AG04449 (cell line): ENCODE data around the gene MYO5C.

Experiments used
- CTCF ChIA-PET: fragments of 350-600 bp; formaldehyde crosslinking; extraction: SDS; loops from one replicate; lab custom pipeline; 2021; ENCODE audit warnings: antibody characterized with exemption; lab: Yijun Ruan, JAX
- POLR2A ChIA-PET: fragments of 400-600, 350-600 bp; formaldehyde crosslinking; extraction: SDS; loops from one replicate; lab custom pipeline; 2020; ENCODE audit warnings: antibody characterized with exemption, inconsistent platforms; lab: Yijun Ruan, JAX
- DNase-seq: peaks from one replicate; pipeline ENCODE4 v3.0.0-alpha.2; 2010; ENCODE audit warnings: low read depth, low spot score
- H3K4me3 ChIP-seq: 2 replicates; pipeline ENCODE4 v1.5.1; 2011; ENCODE audit warnings: low read depth, mild to moderate bottlenecking, control low read depth, low read length
- TF ChIP-seq, protein P1 (sequence below): IDR thresholded peaks from one replicate; pipeline ENCODE4 v1.5.1; 2011; ENCODE audit warnings: mild to moderate bottlenecking, moderate library complexity, low read length, control low read depth, inconsistent platforms; ENCODE audit not compliant: insufficient read depth; ENCODE audit errors: missing control alignments

MYO5C gene

DNA sequence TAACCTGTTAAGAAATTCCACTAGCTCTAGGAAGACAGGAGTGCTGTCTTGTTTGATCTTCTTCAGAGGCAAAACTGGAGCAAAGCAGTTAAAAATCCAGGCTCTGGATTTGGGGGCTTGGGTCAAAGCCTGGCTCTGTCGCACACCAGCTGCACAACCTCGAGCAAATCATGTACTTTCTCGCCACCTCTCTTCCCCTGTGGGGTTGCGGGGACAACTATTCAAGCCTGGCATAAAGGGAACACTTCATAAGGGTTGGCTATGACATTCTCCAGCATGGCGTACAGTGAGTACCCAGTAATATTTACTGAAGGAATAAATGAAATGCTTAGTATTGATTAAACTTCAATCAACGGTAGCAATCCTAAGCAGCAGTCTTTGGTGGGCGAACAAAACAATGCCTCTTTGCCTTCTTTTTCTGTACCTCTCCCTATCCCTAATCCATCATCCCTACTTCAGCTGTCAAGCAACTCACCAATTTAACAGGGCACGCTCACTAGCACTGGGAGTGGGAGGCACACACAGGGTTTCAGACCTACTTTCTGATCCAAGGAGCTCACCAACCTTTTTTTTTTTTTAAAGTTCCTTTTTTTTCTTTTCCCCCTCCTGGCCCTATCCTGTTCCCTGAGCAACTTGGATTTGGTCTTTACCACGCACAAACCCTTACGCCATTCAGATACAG, 137.4 kb downstream of the MYO5C start:
- DNase-seq: no peak
- TF ChIP-seq, protein P1, sequence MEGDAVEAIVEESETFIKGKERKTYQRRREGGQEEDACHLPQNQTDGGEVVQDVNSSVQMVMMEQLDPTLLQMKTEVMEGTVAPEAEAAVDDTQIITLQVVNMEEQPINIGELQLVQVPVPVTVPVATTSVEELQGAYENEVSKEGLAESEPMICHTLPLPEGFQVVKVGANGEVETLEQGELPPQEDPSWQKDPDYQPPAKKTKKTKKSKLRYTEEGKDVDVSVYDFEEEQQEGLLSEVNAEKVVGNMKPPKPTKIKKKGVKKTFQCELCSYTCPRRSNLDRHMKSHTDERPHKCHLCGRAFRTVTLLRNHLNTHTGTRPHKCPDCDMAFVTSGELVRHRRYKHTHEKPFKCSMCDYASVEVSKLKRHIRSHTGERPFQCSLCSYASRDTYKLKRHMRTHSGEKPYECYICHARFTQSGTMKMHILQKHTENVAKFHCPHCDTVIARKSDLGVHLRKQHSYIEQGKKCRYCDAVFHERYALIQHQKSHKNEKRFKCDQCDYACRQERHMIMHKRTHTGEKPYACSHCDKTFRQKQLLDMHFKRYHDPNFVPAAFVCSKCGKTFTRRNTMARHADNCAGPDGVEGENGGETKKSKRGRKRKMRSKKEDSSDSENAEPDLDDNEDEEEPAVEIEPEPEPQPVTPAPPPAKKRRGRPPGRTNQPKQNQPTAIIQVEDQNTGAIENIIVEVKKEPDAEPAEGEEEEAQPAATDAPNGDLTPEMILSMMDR: no peak
- ChIA-PET POLR2A (no interaction called here), CTCF (interaction anchor here (0.7 to 1.2 kb wide), 4 partner anchors 16 to 69 kb away, joined by 3 to 9 read pairs (median 4); no protein-coding TSS in a partner anchor)
- H3K4me3 ChIP-seq: no peak overlapping the region

DNA sequence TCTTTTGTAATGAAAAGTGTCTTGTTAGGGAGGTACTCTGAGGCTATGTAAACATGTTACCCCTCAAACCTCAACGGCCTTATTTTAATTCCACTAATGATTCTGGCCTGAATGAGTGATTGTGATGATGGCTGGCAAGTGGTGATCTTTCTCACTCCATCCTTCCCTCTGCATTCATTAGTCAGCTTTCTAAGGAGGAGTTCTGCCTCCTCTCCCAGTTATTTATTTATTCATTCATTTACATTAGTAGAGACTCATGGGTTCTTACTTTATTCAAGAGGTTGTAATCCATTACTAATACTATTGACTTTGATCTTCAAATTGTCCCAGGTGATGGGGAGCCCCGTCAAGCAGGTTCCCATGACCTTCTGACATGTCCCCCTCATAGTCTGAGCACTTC, 139.7 kb downstream of the MYO5C start:
- CTCF ChIA-PET: no interaction called here
- no peak for DNase-seq
- no peak overlapping the region for H3K4me3 ChIP-seq
- TF ChIP-seq, protein P1: no peak
- POLR2A ChIA-PET: no interaction called here

DNA sequence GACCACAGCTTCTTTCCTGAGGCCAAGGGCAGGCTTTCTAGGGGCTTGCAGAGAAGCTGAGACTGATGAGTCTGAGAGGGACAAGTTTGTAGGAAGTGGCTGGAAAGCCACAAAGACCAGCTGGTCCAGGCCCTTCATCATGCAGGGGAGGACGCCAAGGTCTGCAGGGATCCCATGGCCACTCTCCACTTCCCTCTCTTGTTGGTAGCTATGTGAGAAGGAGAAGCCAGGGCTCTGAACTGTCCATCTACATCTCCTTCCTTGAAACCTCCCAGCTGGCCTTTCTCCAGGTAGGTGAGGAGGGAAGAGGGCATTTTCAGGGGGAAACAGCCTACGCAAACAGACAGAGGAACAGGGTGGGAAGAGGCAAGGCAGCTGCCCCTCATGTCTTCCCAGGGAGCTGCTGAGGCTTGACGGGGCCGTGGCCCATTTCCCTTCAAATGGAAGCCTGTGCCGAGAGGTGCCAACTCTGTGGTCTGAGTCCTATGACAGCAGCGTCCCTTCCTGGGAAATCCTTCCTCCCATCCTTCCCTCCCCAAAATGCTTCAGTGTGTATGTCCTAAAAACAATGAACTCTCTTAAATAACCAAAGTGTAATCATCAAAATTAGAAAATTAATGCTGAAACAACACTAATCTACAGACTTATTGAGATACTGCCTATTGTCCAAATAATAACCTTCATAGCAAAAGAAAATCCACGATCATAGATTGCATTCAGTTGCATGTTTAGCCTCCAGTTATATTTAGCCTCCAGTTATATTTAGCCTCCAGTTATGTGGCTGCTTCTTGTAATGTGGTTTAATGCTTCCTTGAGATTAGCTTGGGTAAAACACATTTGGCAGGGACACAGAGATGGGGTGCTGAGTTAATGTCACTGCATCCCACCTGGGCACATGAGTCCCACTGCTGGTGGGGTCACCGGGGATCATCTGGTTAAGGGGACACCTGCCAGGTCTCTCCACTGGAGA, 140.4 kb downstream of the MYO5C start:
- DNase-seq: no peak
- POLR2A ChIA-PET: no interaction called here
- CTCF ChIA-PET: interaction anchor here (0.9 to 1.3 kb wide), 2 partner anchors 8 to 16 kb away, joined by 3 read pairs; no protein-coding TSS in a partner anchor

DNA sequence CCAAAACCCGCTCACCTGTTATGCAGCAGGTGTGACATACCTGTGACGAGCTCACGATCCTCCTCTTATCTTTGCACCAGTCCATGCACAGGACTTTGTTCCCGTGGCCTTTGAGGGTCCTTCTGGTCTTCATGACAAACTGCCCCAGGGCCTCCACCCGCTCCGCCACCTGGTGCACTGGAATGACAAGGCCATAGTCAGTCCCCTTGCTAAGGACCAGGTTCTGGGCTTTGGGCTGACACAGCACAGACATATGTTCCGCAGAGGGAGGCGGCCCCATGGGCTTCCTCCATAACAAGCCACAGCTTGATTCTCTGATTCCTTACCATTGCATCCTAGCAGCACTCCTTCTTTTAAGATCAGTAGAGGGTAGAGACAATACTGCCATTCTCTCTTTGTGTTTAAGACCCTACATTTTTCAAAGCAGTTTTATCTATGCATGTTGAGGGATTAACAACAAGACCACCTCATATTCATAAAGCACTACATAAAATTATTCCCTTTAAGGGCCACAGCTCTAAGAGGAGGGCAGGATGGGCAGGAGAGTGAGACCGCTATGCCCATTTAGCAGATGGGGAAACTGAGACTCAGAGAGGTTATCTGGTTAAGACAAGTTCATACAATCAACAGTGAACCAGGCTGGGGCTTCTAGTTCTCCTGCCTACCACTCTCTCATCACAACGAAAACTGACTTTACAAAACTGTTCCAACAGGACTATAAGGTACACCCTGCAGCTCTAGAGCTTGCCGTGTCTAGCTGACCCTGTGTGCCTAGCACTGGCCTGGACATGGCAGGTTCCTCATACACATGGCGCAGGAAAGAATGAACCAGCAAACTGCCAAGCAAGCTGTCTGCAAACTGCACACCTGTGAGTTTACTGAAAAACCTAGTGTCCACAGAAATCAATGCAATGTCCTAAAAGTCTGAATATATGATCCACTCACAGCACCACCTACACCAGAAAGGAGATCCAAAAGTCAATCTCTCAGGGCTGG, 141.4 kb downstream of the MYO5C start:
- no peak overlapping the region for H3K4me3 ChIP-seq
- TF ChIP-seq, protein P1: no peak
- DNase-seq: no peak
- ChIA-PET POLR2A (no interaction called here), CTCF (interaction anchor here (0.9 to 1.8 kb wide), 7 partner anchors 9 to 174 kb away, joined by 3 to 14 read pairs (median 3); no protein-coding TSS in a partner anchor)

More for the DNA sequence above, 140.4 kb downstream of the MYO5C start:
- TF ChIP-seq, protein P1: no peak
- H3K4me3 ChIP-seq: no peak overlapping the region

DNA sequence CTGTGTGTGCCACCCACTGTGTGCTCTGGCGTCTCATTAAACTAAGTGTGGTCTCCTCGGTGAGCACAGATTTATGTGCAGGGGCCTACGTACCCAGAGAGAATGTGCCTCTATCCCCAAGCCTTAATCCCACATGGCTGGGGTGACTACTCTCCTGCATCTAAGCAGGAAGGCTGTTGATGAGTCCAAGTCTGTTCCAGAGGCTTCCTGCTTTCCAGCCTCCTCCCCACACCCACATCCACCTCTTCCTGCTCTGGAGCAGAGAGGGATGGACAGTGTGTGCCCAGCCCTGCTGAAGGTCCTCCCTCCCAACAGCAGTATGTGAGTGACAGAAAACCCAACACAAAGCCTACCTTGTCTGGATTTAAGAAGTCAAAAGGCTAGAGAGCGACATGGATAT, 144.3 kb downstream of the MYO5C start:
- TF ChIP-seq, protein P1: no peak
- ChIA-PET CTCF (no interaction called here), POLR2A (no interaction called here)
- no peak overlapping the region for H3K4me3 ChIP-seq
- no peak for DNase-seq
